IPS-NIHi7 (cell line): ENCODE data around the gene TMC6.
"Not testable (repeated sequence)": the region's sequence is repeated elsewhere in the genome, so short reads cannot be mapped to it uniquely, and the experiment has no call there.

ENCODE experiments used
- DNase-seq: peaks from one replicate; pipeline ENCODE4 v3.0.0; 2012; ENCODE audit warnings: mixed read lengths; ENCODE audit errors: extremely low spot score

The TMC6 gene

DNA sequence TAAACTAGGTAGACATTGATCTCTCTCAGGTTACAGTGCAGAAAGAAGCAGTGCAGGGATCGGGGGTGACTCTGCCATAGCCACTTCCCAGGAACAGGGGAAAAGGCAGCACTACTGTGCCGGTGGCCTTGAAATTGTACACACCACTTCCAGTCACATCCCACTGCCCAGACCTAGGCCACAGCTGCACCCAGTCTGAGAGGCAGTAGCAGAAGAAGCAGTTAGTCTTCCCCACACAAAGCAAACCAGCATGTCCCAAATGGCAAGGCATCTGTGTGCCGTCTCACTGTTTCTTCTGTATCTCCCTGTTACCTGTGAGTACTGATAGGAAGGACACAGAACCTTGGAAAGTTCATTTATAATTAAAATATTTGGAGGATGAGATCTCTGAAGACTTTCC lies 47.0 kb downstream of the TMC6 start:
- no peak for DNase-seq

DNA sequence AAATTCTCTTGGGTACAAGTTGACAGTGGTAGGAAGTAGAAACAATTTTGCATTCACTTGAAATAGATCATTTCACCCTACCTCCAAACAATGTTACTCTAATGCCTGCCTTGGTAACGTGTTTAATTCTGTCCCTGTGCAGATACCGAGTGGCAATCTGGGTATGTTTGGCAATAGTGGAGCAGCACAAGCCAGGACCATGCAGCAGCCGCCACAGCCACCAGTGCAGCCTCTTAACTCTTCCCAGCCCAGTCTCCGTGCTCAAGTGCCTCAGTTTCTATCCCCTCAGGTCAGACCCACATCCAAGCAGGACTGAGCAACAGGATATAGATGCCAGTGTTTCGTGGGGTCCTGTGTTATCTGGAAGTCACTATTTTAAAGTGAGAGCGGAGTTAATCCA lies 49.3 kb downstream of the TMC6 start:
- no peak for DNase-seq

DNA sequence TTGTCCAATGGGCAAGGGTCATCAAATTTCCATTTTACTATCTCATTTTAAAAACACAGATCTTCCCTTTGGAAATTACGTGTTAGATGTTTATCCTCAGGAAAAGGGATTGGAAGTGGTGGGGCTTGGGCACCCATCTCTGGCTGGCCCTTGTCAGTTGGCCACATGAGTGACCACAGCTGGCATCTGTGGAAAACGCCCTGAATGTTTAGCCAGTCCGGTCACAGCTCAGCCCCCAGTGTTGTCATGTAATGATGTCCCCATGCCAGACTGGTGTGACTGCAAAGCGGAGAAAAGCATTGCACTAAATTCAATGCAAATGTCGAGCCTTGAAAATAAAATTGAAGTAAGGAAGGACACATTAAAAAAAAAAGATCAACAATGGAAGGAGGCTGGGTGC lies 53.0 kb downstream of the TMC6 start:
- DNase-seq: no peak

DNA sequence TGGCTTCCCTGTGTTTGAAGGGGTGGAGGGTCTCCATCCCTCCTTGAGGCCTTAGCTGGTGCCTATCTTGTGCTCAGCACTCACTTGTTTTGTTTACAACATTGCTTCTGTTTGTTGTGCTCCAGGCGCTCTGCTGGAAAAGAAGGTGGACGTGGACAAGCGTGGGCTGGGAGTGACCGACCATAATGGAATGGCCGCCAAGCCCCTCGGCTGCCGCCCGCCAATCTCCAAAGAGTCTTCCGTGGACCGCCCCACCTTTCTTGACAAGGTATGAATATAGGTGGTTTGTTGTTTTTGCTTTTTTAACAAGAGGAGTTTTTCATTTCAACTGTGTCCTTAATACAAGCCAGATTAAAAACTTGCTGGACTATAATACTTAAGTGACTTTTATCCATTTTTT lies 53.5 kb downstream of the TMC6 start:
- DNase-seq: no peak

DNA sequence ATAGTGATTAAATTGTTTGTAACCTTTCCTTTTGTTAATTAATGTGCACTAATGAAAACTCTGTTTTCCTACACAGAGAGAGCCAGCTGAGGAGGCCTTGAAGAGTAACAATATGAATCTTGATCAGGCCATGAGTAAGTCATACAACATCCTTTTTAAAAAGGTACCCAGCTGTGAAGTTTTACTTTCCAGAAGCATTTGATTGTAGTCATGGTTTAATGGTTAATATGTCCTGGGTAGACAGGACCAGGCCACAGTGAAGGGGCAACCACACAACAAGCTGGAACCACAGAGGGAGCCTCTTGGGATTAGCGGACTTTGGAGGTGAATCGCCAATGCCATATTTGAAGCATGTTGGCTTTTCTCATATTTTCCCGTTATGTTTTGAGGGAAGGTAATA lies 55.6 kb downstream of the TMC6 start:
- DNase-seq: no peak

DNA sequence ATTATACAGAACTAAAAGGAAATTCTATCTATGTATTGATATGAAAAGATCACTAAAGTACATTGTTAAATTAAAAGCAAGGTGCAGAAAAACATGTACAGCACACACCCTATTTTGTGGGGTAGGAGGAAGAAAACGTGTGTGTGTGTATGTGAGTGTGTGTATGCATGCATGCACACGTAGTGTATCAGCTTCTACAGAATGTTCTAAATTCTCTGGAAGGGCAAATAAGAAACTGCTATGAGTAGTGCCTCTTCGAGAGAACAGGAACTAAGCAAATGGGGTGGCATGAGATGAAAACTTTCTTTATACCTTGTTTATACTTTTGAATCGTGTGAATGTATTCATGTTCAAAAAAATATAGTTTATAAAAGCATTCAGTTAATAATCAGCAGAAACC lies 58.9 kb downstream of the TMC6 start:
- no peak for DNase-seq

- DNase-seq: not testable (repeated sequence)
These were observed 61.6 kb downstream of the TMC6 start for GRCh38 chr17:78066976-78067375.

DNA sequence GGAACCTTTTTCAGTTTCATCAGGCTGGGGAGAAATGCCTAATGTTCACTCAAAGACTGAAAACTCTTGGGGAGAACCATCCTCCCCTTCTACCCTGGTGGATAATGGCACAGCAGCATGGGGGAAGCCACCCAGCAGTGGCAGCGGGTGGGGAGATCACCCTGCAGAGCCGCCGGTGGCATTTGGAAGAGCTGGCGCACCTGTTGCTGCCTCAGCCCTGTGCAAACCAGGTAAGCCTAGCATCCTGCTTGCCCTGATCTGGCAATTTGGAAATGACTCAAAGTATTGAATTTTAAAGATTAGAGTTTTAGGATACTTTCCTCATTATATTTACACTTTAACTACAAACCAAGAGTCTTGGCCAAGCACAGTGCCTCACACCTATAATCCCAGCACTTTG lies 63.8 kb downstream of the TMC6 start:
- DNase-seq: no peak

DNA sequence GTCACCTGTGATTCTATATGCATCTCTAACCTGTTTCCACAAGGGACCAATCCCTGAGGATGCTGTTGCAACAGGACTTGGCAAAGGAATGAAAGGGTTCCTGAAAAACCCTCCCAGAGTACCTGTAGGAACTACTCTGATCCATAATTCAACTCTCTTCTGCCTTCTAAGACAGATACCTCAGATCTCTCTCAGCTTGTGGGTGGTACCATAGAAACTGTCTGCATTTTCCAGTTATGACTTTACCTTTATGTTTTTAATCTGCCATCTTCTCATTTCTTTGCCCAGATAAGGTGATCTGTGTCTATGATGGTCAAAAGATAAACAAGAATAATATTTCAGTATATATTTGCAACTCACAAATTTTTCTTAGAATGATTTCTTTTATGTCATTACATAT lies 65.1 kb downstream of the TMC6 start:
- DNase-seq: no peak

DNA sequence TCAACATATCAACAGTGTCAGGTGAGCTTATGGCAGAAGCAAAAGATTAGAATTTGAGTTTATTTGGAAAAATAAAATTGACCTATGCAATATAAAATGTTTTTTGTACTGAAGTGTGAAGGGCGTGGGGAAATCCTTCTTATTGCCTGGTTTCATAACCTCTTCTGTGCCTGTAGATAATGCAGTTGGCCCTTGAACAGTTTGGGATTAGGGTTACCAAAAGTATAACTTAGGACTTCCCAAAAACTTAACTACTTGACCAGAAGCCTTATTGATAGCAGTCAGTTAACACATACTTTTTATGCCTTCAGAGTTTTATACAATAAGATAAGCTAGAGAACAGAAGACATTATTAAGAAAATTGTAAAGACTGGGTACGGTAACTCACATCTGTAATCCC lies 66.0 kb downstream of the TMC6 start:
- DNase-seq: no peak
